HepG2 (cell line): ENCODE data around the gene HSPB9. TPM values are rescaled to one million over a fixed set of nuclear protein-coding genes. Genes with fewer than 3 reads are reported as not detected.
A peak's percentile ranks its signal among the peaks of the same experiment; 100 is the strongest.

Experiments used
- CC2D1A ChIP-seq: sonication (generic); formaldehyde crosslinking; IDR thresholded peaks from 2 replicates; pipeline ENCODE4 v1.8.1; 2023; ENCODE audit warnings: mild to moderate bottlenecking, missing genetic modification reagents
- CCAR2 ChIP-seq: fragments of 200-400 bp; formaldehyde crosslinking; optimal IDR thresholded peaks from 2 replicates; pipeline ENCODE3; 2018; ENCODE audit warnings: low read depth, mild to moderate bottlenecking, low read length, moderate library complexity
- CEBPG ChIP-seq: IDR thresholded peaks from 2 replicates; pipeline ENCODE4 v1.6.1; 2016
- FOXK2 ChIP-seq: fragments of 450-650 bp; IDR thresholded peaks from 2 replicates; pipeline ENCODE4 v1.6.1; 2016
- GTF2F1 ChIP-seq: fragments of 150-350 bp; IDR thresholded peaks from 2 replicates; pipeline ENCODE4 v1.6.1; 2014; ENCODE audit warnings: low read length
- MAFK ChIP-seq, 2 experiments: IDR thresholded peaks in 1 of 2; conservative IDR thresholded peaks in 1 of 2; 2 replicates each; pipeline ENCODE4 v1.6.1; 2011; ENCODE audit warnings: improper control_type of control experiment in 2 of 2, low read length in 2 of 2
- MTF1 ChIP-seq: sonication (generic); formaldehyde crosslinking; IDR thresholded peaks from 2 replicates; pipeline ENCODE4 v1.5.0; 2020; ENCODE audit warnings: missing genetic modification reagents
- PITX1 ChIP-seq: sonication (generic); formaldehyde crosslinking; IDR thresholded peaks from 2 replicates; pipeline ENCODE4 v1.5.1; 2020; ENCODE audit warnings: mild to moderate bottlenecking, missing genetic modification reagents
- SYNCRIP ChIP-seq: fragments of 200-400 bp; formaldehyde crosslinking; IDR thresholded peaks from 2 replicates; pipeline ENCODE4 v1.6.1; 2018; ENCODE audit warnings: mild to moderate bottlenecking, low read depth, low read length; ENCODE audit not compliant: insufficient read depth
- THAP11 ChIP-seq: IDR thresholded peaks from 2 replicates; pipeline ENCODE4 v1.6.1; 2016; ENCODE audit warnings: missing biosample characterization, missing genetic modification reagents
- ZNF703 ChIP-seq: sonication (generic); formaldehyde crosslinking; IDR thresholded peaks from 2 replicates; pipeline ENCODE4 v1.5.1; 2020; ENCODE audit warnings: missing genetic modification reagents, mild to moderate bottlenecking, moderate library complexity, borderline replicate concordance
- ZNF746 ChIP-seq: sonication (generic); formaldehyde crosslinking; IDR thresholded peaks from 2 replicates; pipeline ENCODE4 v1.8.0; 2022; ENCODE audit warnings: mild to moderate bottlenecking, missing genetic modification reagents
- ZNF790 ChIP-seq: sonication (generic); formaldehyde crosslinking; IDR thresholded peaks from 2 replicates; pipeline ENCODE4 v1.8.0; 2022; ENCODE audit warnings: missing genetic modification reagents, mild to moderate bottlenecking, borderline replicate concordance
- polyA plus RNA-seq, 8 experiments: library from polyadenylated mRNA; depleted of rRNA in 3 of 8; stranded (reverse) in 7 of 8; unstranded in 1 of 8; fragments of >200 nt; fragmentation: Illumina TruSeq in 4 of 8; extraction: Trizol in 4 of 8; gene quantifications; 2 replicates each; pipeline versions ENCODE4 v1.2.1 to v1.2.3, GENCODE V29; 2011 to 2016; ENCODE audit warnings: low read depth in 4 of 8, missing spikeins in 1 of 8, mixed read lengths in 1 of 8; ENCODE audit not compliant: insufficient read depth in 1 of 8
- total RNA-seq, 5 experiments: library from RNA; depleted of rRNA; stranded (reverse); fragments of >200 nt; fragmentation: Illumina TruSeq; extraction: Trizol; gene quantifications; 2 replicates each; pipeline ENCODE4 v1.2.3, GENCODE V29; 2016; ENCODE audit warnings: low read depth in 1 of 5
- TF ChIP-seq, protein P1 (sequence below): sonication (generic); formaldehyde crosslinking; IDR thresholded peaks from 2 replicates; pipeline ENCODE4 v1.8.1; 2023; ENCODE audit warnings: missing genetic modification reagents, mild to moderate bottlenecking, borderline replicate concordance
- TF ChIP-seq, protein P2 (sequence below): sonication (generic); formaldehyde crosslinking; conservative IDR thresholded peaks from 2 replicates; pipeline ENCODE4 v1.4.0; 2020; ENCODE audit warnings: mild to moderate bottlenecking, missing genetic modification reagents, moderate library complexity
- TF ChIP-seq, protein P3 (sequence below): sonication (generic); formaldehyde crosslinking; IDR thresholded peaks from 2 replicates; pipeline ENCODE4 v1.4.0; 2020; ENCODE audit warnings: missing genetic modification reagents
- TF ChIP-seq, protein P4 (sequence below): sonication (generic); formaldehyde crosslinking; IDR thresholded peaks from 2 replicates; pipeline ENCODE4 v1.4.0; 2020; ENCODE audit warnings: missing genetic modification reagents
- TF ChIP-seq, protein P5 (sequence below): IDR thresholded peaks from 2 replicates; pipeline ENCODE4 v1.6.1; 2016; ENCODE audit warnings: missing biosample characterization, missing genetic modification reagents, low read depth

Gene HSPB9
- total and polyA plus RNA-seq, 2 of the 13 experiments (the other 11 are each of a cell fraction or from before 2014, with no cell fraction given) = 0.05 to 0.24 TPM

DNA sequence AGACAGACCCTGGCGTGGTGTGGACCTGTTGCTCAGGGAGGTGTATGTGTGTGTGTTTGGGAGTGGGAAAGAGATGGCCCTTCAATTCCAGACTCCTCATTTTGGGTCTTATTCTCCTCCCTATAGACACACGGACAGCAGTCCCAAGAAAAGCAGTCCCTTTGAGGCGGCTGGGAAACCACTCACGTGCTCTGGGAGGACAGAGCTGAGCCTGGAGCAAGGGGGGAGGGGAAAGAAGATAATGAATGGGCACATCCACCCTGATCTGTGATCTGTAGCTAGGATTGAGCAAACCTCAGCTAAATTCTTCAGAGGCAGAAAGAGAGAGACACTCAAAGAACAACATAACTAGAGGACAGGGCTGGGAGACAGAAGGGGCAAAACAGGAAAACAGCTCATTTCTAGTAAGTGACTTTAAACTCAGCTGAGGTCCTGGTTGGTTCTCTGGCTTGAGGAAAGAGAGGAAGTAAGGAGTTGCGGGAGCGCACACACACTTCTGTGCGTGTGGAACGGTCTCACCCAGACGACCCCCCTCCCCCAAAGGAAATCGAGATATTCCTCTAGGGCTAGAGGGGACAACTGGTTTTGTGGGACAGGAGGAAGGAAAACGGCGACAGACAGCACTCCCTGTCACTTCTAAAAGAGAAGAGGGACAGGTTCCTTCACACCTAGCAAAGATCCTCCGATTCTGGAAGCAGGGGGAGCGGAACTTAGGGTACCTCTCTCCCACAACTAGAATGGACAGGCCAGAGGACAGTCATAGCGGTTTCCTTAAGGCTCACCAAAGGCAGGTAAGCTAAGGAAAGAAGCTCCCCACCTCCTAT is 31.5 kb downstream of the HSPB9 start (continued):
- TF ChIP-seq, protein P1, sequence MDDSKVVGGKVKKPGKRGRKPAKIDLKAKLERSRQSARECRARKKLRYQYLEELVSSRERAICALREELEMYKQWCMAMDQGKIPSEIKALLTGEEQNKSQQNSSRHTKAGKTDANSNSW (CRISPR knock-in tag) = peak; percentile 25; the same call in 1 of the 2 replicates
- peak; percentile 25 for TF ChIP-seq CCAR2
- TF ChIP-seq PITX1 (CRISPR knock-in tag) = no peak
- TF ChIP-seq THAP11 (CRISPR knock-in tag) = 0 out of 2 replicates have a peak, but pooled peaks have one; percentile 33
- no peak for TF ChIP-seq MTF1
- TF ChIP-seq MAFK (conservative IDR thresholded peaks at IDR 0.05 in 1 of 2, IDR thresholded peaks at IDR 0.05 in 1 of 2; ENCODE audit: low read length in 2 of 2) = peak; percentile 53 to 59
- no peak for TF ChIP-seq ZNF703
- TF ChIP-seq GTF2F1 = no peak
- TF ChIP-seq, protein P2, sequence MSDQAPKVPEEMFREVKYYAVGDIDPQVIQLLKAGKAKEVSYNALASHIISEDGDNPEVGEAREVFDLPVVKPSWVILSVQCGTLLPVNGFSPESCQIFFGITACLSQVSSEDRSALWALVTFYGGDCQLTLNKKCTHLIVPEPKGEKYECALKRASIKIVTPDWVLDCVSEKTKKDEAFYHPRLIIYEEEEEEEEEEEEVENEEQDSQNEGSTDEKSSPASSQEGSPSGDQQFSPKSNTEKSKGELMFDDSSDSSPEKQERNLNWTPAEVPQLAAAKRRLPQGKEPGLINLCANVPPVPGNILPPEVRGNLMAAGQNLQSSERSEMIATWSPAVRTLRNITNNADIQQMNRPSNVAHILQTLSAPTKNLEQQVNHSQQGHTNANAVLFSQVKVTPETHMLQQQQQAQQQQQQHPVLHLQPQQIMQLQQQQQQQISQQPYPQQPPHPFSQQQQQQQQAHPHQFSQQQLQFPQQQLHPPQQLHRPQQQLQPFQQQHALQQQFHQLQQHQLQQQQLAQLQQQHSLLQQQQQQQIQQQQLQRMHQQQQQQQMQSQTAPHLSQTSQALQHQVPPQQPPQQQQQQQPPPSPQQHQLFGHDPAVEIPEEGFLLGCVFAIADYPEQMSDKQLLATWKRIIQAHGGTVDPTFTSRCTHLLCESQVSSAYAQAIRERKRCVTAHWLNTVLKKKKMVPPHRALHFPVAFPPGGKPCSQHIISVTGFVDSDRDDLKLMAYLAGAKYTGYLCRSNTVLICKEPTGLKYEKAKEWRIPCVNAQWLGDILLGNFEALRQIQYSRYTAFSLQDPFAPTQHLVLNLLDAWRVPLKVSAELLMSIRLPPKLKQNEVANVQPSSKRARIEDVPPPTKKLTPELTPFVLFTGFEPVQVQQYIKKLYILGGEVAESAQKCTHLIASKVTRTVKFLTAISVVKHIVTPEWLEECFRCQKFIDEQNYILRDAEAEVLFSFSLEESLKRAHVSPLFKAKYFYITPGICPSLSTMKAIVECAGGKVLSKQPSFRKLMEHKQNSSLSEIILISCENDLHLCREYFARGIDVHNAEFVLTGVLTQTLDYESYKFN (CRISPR knock-in tag) = no peak
- TF ChIP-seq, protein P3, sequence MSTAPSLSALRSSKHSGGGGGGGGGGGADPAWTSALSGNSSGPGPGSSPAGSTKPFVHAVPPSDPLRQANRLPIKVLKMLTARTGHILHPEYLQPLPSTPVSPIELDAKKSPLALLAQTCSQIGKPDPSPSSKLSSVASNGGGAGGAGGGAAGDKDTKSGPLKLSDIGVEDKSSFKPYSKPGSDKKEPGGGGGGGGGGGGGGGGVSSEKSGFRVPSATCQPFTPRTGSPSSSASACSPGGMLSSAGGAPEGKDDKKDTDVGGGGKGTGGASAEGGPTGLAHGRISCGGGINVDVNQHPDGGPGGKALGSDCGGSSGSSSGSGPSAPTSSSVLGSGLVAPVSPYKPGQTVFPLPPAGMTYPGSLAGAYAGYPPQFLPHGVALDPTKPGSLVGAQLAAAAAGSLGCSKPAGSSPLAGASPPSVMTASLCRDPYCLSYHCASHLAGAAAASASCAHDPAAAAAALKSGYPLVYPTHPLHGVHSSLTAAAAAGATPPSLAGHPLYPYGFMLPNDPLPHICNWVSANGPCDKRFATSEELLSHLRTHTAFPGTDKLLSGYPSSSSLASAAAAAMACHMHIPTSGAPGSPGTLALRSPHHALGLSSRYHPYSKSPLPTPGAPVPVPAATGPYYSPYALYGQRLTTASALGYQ (CRISPR knock-in tag) = no peak
- 0 out of 2 replicates have a peak, but pooled peaks have one; percentile 4 for TF ChIP-seq ZNF746 (CRISPR knock-in tag)
- no peak for TF ChIP-seq CC2D1A
- TF ChIP-seq CEBPG (CRISPR knock-in tag) = peak; percentile 35; the same call in 1 of the 2 replicates
- no peak for TF ChIP-seq ZNF790 (CRISPR knock-in tag)
- TF ChIP-seq, protein P4, sequence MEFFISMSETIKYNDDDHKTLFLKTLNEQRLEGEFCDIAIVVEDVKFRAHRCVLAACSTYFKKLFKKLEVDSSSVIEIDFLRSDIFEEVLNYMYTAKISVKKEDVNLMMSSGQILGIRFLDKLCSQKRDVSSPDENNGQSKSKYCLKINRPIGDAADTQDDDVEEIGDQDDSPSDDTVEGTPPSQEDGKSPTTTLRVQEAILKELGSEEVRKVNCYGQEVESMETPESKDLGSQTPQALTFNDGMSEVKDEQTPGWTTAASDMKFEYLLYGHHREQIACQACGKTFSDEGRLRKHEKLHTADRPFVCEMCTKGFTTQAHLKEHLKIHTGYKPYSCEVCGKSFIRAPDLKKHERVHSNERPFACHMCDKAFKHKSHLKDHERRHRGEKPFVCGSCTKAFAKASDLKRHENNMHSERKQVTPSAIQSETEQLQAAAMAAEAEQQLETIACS (CRISPR knock-in tag) = no peak
- TF ChIP-seq FOXK2 = no peak
- TF ChIP-seq SYNCRIP = no peak
- TF ChIP-seq, protein P5, sequence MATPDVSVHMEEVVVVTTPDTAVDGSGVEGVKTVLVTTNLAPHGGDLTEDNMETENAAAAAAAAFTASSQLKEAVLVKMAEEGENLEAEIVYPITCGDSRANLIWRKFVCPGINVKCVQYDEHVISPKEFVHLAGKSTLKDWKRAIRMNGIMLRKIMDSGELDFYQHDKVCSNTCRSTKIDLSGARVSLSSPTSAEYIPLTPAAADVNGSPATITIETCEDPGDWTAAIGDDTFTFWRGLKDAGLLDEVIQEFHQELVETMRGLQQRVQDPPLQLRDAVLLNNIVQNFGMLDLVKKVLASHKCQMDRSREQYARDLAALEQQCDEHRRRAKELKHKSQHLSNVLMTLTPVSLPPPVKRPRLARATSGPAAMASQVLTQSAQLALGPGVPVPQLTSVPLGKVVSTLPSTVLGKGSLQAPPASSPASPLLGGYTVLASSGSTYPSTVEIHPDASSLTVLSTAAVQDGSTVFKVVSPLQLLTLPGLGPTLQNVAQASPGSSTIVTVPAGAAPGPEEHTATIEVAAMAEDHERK (CRISPR knock-in tag) = no peak
